ENCODE results near the gene ATR.

- TF ChIP-seq, protein P1, sequence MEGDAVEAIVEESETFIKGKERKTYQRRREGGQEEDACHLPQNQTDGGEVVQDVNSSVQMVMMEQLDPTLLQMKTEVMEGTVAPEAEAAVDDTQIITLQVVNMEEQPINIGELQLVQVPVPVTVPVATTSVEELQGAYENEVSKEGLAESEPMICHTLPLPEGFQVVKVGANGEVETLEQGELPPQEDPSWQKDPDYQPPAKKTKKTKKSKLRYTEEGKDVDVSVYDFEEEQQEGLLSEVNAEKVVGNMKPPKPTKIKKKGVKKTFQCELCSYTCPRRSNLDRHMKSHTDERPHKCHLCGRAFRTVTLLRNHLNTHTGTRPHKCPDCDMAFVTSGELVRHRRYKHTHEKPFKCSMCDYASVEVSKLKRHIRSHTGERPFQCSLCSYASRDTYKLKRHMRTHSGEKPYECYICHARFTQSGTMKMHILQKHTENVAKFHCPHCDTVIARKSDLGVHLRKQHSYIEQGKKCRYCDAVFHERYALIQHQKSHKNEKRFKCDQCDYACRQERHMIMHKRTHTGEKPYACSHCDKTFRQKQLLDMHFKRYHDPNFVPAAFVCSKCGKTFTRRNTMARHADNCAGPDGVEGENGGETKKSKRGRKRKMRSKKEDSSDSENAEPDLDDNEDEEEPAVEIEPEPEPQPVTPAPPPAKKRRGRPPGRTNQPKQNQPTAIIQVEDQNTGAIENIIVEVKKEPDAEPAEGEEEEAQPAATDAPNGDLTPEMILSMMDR (IDR thresholded peaks at IDR 0.05), result no peak
- no peak for TF ChIP-seq POLR2A (IDR thresholded peaks at IDR 0.05)
- TF ChIP-seq POLR2AphosphoS5 (IDR thresholded peaks at IDR 0.05), result no peak
These were observed 42.0 kb downstream of the ATR start for GRCh38 chr3:142536519-142536918.

Measured in prostate gland (tissue), 2 donors.